ENCODE results near the gene GFOD2. TPM values are rescaled to one million over a fixed set of nuclear protein-coding genes. Genes with fewer than 3 reads are reported as not detected.

GFOD2 gene
- total and polyA plus RNA-seq, 2 donors (not counting 3 experiments of a cell fraction or from before 2014, with no cell fraction given) = 38.1 to 47.5 TPM

- H3K4me1 ChIP-seq (ENCODE audit: control insufficient read depth, extremely low read depth, insufficient read depth, low read length) = peaks cover 20% of the 10 kb centered on the region
- no peak overlapping the region for H3K4me2 ChIP-seq (ENCODE audit: insufficient read depth, low read length)
- POLR2A ChIA-PET = no interaction called here
- CTCF ChIA-PET = interaction anchor here (1.9 to 12.7 kb wide), 2 partner anchors 20 to 144 kb away, joined by 5 to 163 read pairs; partner anchors contain the start of gene CARMIL2
- no peak overlapping the region for H2AFZ ChIP-seq (ENCODE audit: low read depth, low read length)
- no peak overlapping the region for H3K27ac ChIP-seq (ENCODE audit: insufficient read depth, low read depth, low read length)
- FAIRE-seq (no peak), DNase-seq (ENCODE audit: low read depth, low spot score) (no peak)
- H3K27me3 ChIP-seq (ENCODE audit: control insufficient read depth in 2 of 2, insufficient read depth in 2 of 2, low read length in 2 of 2) = no peaks in the 10 kb centered on the region
- H4K20me1 ChIP-seq (replicated peaks; ENCODE audit: control insufficient read depth, extremely low read depth, insufficient read depth, low read length) = no peaks in the 10 kb centered on the region
- H3K79me2 ChIP-seq (ENCODE audit: control insufficient read depth, insufficient read depth, low read length) = no peaks in the 10 kb centered on the region
- H3K4me3 ChIP-seq (replicated peaks in 1 of 3; ENCODE audit: insufficient read depth in 1 of 3, low read depth in 1 of 3, low read length in 3 of 3) = no peak overlapping the region
- dilution Hi-C loops (cut with MboI; ENCODE audit: extremely low pct_ligation_motif_present, low sequenced_read_pairs) = no loop called here
- no TSS peak for BruUV-seq (replicated peaks)
- no peak for TF ChIP-seq POLR2A (IDR thresholded peaks at IDR 0.05; ENCODE audit: low read depth, low read length)
- no peak for TF ChIP-seq GATA2 (IDR thresholded peaks at IDR 0.05; ENCODE audit: insufficient read depth, insufficient read length, low read depth, low read length)
- TF ChIP-seq MYC (IDR thresholded peaks at IDR 0.05; ENCODE audit: low read depth, low read length) = no peak
- no peak for TF ChIP-seq MAX (IDR thresholded peaks at IDR 0.05; ENCODE audit: insufficient read depth, insufficient read length)
- TF ChIP-seq JUN (IDR thresholded peaks at IDR 0.05; ENCODE audit: borderline replicate concordance, insufficient read depth, insufficient read length, low read depth) = no peak
- TF ChIP-seq, protein P1, sequence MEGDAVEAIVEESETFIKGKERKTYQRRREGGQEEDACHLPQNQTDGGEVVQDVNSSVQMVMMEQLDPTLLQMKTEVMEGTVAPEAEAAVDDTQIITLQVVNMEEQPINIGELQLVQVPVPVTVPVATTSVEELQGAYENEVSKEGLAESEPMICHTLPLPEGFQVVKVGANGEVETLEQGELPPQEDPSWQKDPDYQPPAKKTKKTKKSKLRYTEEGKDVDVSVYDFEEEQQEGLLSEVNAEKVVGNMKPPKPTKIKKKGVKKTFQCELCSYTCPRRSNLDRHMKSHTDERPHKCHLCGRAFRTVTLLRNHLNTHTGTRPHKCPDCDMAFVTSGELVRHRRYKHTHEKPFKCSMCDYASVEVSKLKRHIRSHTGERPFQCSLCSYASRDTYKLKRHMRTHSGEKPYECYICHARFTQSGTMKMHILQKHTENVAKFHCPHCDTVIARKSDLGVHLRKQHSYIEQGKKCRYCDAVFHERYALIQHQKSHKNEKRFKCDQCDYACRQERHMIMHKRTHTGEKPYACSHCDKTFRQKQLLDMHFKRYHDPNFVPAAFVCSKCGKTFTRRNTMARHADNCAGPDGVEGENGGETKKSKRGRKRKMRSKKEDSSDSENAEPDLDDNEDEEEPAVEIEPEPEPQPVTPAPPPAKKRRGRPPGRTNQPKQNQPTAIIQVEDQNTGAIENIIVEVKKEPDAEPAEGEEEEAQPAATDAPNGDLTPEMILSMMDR (IDR thresholded peaks at IDR 0.05; ENCODE audit: extremely low read depth in 1 of 2, insufficient read depth in 1 of 2, low read depth in 1 of 2, low read length in 2 of 2) = no peak
- TF ChIP-seq POLR2AphosphoS5 (IDR thresholded peaks at IDR 0.05; ENCODE audit: insufficient read depth, low read depth, low read length) = no peak
- no peak for TF ChIP-seq FOS (IDR thresholded peaks at IDR 0.05; ENCODE audit: borderline replicate concordance, insufficient read depth, low read length)
- TF ChIP-seq EZH2 (IDR thresholded peaks at IDR 0.05; ENCODE audit: borderline replicate concordance, low read depth, low read length, severe bottlenecking) = no peak
- H3K36me3 ChIP-seq (ENCODE audit: control insufficient read depth in 2 of 2, extremely low read depth in 1 of 2, insufficient read depth in 2 of 2, low read length in 2 of 2) = peaks cover 0 to 6% of the 10 kb centered on the region in 2 experiments
- H3K9me3 ChIP-seq (replicated peaks; ENCODE audit: control insufficient read depth, insufficient read depth, low read length) = no peaks in the 10 kb centered on the region
- H3K9me1 ChIP-seq (replicated peaks; ENCODE audit: control insufficient read depth, extremely low read depth, insufficient read depth, low read length) = no peaks in the 10 kb centered on the region
- intact Hi-C loops (cut with micrococcal nuclease) = no loop called here
- H3K9ac ChIP-seq (replicated peaks; ENCODE audit: extremely low read depth, insufficient read depth, low read length) = no peak overlapping the region
Observed at GRCh38 chr16:67664871-67665270, 54.2 kb downstream of the GFOD2 start.
